Measurements from ENCODE around the gene ARMC7. TPM values are rescaled to one million over a fixed set of nuclear protein-coding genes. Genes with fewer than 3 reads are reported as not detected.

The ARMC7 gene
- total RNA-seq, 3 donors from 2014 or later (not counting 1 experiment from before 2014, with no cell fraction given), result 9.3 to 18.6 (median 11.3) TPM

Other genes starting within 250 kb of the ARMC7 start
- 1 to 10 TPM; 4.5 to 9.1 (median 7.8) TPM for gene FDXR, start 237.0 kb upstream of the ARMC7 start, total RNA-seq
- gene FADS6, start 216.3 kb upstream of the ARMC7 start, total RNA-seq, result not detected
- not detected for gene USH1G, start 186.7 kb upstream of the ARMC7 start, total RNA-seq
- gene OTOP2, start 185.7 kb upstream of the ARMC7 start, total RNA-seq, result not detected
- gene OTOP3, start 174.1 kb upstream of the ARMC7 start, total RNA-seq, result not detected
- gene HID1, start 137.2 kb upstream of the ARMC7 start, total RNA-seq, result 1 to 10 TPM in 2 of 3 donors, under 1 TPM in 1; 0.66 to 9.5 (median 2.8) TPM
- gene CDR2L, start 122.3 kb upstream of the ARMC7 start, total RNA-seq, result under 1 TPM in 2 of 3 donors, not detected in 1; 0.14 to 0.23 TPM
- 10 to 100 TPM in 2 of 3 donors, 1 to 10 TPM in 1; 9.0 to 15.7 (median 12.9) TPM for gene MRPL58, start 97.3 kb upstream of the ARMC7 start, total RNA-seq
- 10 to 100 TPM; 74.7 to 96.3 (median 75.2) TPM for gene ATP5PD, start 63.0 kb upstream of the ARMC7 start, total RNA-seq
- gene KCTD2, start 62.7 kb upstream of the ARMC7 start, total RNA-seq, result 10 to 100 TPM; 17.4 to 27.0 (median 24.7) TPM
- 10 to 100 TPM in 1 of 3 donors, 1 to 10 TPM in 2; 6.3 to 11.2 (median 10.0) TPM for gene SLC16A5, start 22.0 kb upstream of the ARMC7 start, total RNA-seq
- gene NT5C, start 21.8 kb downstream of the ARMC7 start, total RNA-seq, result 10 to 100 TPM; 58.1 to 67.4 (median 61.2) TPM
- 10 to 100 TPM; 45.0 to 54.8 (median 50.5) TPM for gene JPT1, start 44.5 kb downstream of the ARMC7 start, total RNA-seq
- 100 to 1,000 TPM; 240 to 294 (median 250) TPM for gene SUMO2, start 73.0 kb downstream of the ARMC7 start, total RNA-seq
- 10 to 100 TPM; 71.1 to 78.1 (median 77.0) TPM for gene NUP85, start 95.7 kb downstream of the ARMC7 start, total RNA-seq
- 10 to 100 TPM; 78.1 to 97.3 (median 94.0) TPM for gene GGA3, start 151.6 kb downstream of the ARMC7 start, total RNA-seq
- 10 to 100 TPM; 27.3 to 29.4 (median 27.9) TPM for gene MRPS7, start 151.9 kb downstream of the ARMC7 start, total RNA-seq
- gene MIF4GD, start 161.3 kb downstream of the ARMC7 start, total RNA-seq, result 10 to 100 TPM; 44.5 to 56.9 (median 50.3) TPM
- 10 to 100 TPM; 12.1 to 17.7 (median 14.8) TPM for gene SLC25A19, start 179.5 kb downstream of the ARMC7 start, total RNA-seq